DMS114 treated with DMSO at 0.1 percent for 48 hours (cell line): ENCODE measurements around the gene HMGCL.
"Not testable (repeated sequence)": the region's sequence is repeated elsewhere in the genome, so short reads cannot be mapped to it uniquely, and the experiment has no call there.

Source experiments
- DNase-seq: peaks from one replicate; lab custom pipeline; 2025; ENCODE audit not compliant: unreplicated experiment; lab: John Stamatoyannopoulos, UW

HMGCL gene

GRCh38 chr1:23827717-23828116 lies 2.5 kb upstream of the HMGCL start:
- DNase-seq: no peak

- not testable (repeated sequence) for DNase-seq
These were observed 1.4 kb upstream of the HMGCL start for GRCh38 chr1:23826590-23826989.

- no peak for DNase-seq
These were observed 713 bp upstream of the HMGCL start for GRCh38 chr1:23825762-23826522.

- no peak for DNase-seq
These were observed 536 bp downstream of the HMGCL start for GRCh38 chr1:23824711-23825075.

- no peak for DNase-seq
These were observed 1.5 kb downstream of the HMGCL start for GRCh38 chr1:23823767-23824166.

GRCh38 chr1:23817633-23818032 lies 7.6 kb downstream of the HMGCL start:
- DNase-seq: no peak

GRCh38 chr1:23816906-23817305 lies 8.3 kb downstream of the HMGCL start:
- no peak for DNase-seq

GRCh38 chr1:23816361-23816760 lies 8.9 kb downstream of the HMGCL start:
- DNase-seq: no peak

- no peak for DNase-seq
These were observed 11.2 kb downstream of the HMGCL start for GRCh38 chr1:23814016-23814415.

- DNase-seq: no peak
These were observed 14.2 kb downstream of the HMGCL start for GRCh38 chr1:23810818-23811540.

- DNase-seq: peak; percentile 56
These were observed 15.5 kb downstream of the HMGCL start for GRCh38 chr1:23809751-23810171.

- DNase-seq: no peak
These were observed 17.8 kb downstream of the HMGCL start for GRCh38 chr1:23807453-23807852.

- DNase-seq: no peak
These were observed 18.9 kb downstream of the HMGCL start for GRCh38 chr1:23806280-23806679.

GRCh38 chr1:23805025-23805424 lies 20.2 kb downstream of the HMGCL start:
- DNase-seq: no peak

- DNase-seq: no peak
These were observed 20.9 kb downstream of the HMGCL start for GRCh38 chr1:23804183-23804835.

GRCh38 chr1:23803674-23804073 lies 21.6 kb downstream of the HMGCL start:
- no peak for DNase-seq

GRCh38 chr1:23802809-23803342 lies 22.4 kb downstream of the HMGCL start:
- not testable (repeated sequence) for DNase-seq

GRCh38 chr1:23801876-23802275 lies 23.4 kb downstream of the HMGCL start:
- no peak for DNase-seq

- no peak for DNase-seq
These were observed 23.9 kb downstream of the HMGCL start for GRCh38 chr1:23801338-23801748.

- DNase-seq: peak; percentile 78
These were observed 24.6 kb downstream of the HMGCL start, which contains the start of gene GALE for GRCh38 chr1:23800400-23801337. Gene GALE, minus strand, starts transcription at chr1:23800754. Its CDS starts 1,747 bp downstream, at chr1:23799007.
